Vagina (tissue), 2 donors: ENCODE measurements around the gene POLE4. TPM values are rescaled to one million over a fixed set of nuclear protein-coding genes. Genes with fewer than 3 reads are reported as not detected.

ENCODE experiments used
- DNase-seq, 2 donors: peaks; one replicate each; pipeline ENCODE4 v3.0.0-alpha.2; 2017; ENCODE audit errors: extremely low spot score in 2 of 2
- H3K27ac ChIP-seq: fragments of 200-600 bp; sonication (generic); one replicate; pipeline ENCODE4 v1.5.1; 2019
- H3K27me3 ChIP-seq: fragments of 200-600 bp; sonication (generic); one replicate; pipeline ENCODE4 v1.5.1; 2019
- H3K36me3 ChIP-seq, 2 donors: fragments of 200-600 bp; sonication (generic); one replicate each; pipeline ENCODE4 v1.5.1; 2017 to 2019
- H3K4me1 ChIP-seq: fragments of 200-600 bp; sonication (generic); one replicate; pipeline ENCODE4 v1.5.1; 2019
- H3K4me3 ChIP-seq, 2 donors: fragments of 200-600 bp; sonication (generic); 1 replicate in 1 of 2; 2 replicates in 1 of 2; pipeline ENCODE4 v1.5.1; 2016 to 2019
- H3K9me3 ChIP-seq: fragments of 200-600 bp; sonication (generic); one replicate; pipeline ENCODE4 v1.5.1; 2019
- POLR2A ChIP-seq, 2 donors: fragments of 450-650 bp; IDR thresholded peaks; one replicate each; pipeline ENCODE4 v1.6.1; 2017; ENCODE audit warnings: antibody characterized with exemption in 2 of 2, mild to moderate bottlenecking in 2 of 2, moderate library complexity in 2 of 2
- POLR2AphosphoS5 ChIP-seq, 2 donors: sonication (generic); formaldehyde crosslinking; IDR thresholded peaks; one replicate each; pipeline ENCODE4 v1.9.0; 2017; ENCODE audit warnings: antibody characterized with exemption in 2 of 2, mild to moderate bottlenecking in 2 of 2, low read depth in 1 of 2; ENCODE audit not compliant: insufficient read depth in 1 of 2
- intact Hi-C: fragments of 100-400 bp; cut with DNase I; formaldehyde crosslinking; loops from one replicate; pipeline ENCODE4 v1.15.1; 2023
- total RNA-seq: library from RNA; depleted of rRNA; stranded (reverse); fragments of >200 nt; gene quantifications from one replicate; pipeline ENCODE4 v1.2.3, GENCODE V29; 2016
- TF ChIP-seq, protein P1 (sequence below), 3 experiments: fragments of 450-650 bp in 2 of 3; fragments of 200-600 bp in 1 of 3; sonication (generic) in 1 of 3; IDR thresholded peaks; one replicate each; pipeline ENCODE4 v1.5.1; 2017 to 2019; ENCODE audit warnings: antibody characterized with exemption in 3 of 3, mild to moderate bottlenecking in 2 of 3, moderate library complexity in 2 of 3

The POLE4 gene
- total RNA-seq, 1 donor from 2014 or later: 21.6 TPM

DNA sequence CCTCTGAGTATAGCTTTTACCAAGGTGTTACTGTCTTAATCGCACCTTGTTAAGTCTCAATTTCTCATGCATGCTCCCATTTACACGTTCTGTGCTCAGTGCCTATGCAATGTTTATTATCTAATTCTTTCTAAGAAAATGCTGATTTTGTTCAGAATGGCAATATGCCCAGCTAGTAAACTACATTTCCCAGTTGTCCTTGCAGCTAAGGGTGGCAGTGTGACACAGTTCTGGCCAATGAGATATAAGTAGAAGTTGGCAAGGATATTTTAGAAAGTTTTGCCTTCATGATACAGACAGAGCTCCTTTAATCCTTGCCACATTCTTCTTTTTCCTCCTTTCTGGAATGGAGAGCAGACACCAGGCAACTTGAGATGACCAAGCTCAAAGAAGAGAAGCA is 45.3 kb downstream of the POLE4 start:
- Histone ChIP-seq H3K36me3 (no peaks in the 10 kb centered on the region), H3K27ac (no peak overlapping the region), H3K4me1 (no peaks in the 10 kb centered on the region), H3K27me3 (no peaks in the 10 kb centered on the region), H3K4me3 (no peak overlapping the region), H3K9me3 (no peaks in the 10 kb centered on the region)
- TF ChIP-seq POLR2A (IDR thresholded peaks at IDR 0.05) (no peak), POLR2AphosphoS5 (IDR thresholded peaks at IDR 0.05; ENCODE audit: insufficient read depth in 1 of 2, low read depth in 1 of 2) (no peak)
- TF ChIP-seq, protein P1, sequence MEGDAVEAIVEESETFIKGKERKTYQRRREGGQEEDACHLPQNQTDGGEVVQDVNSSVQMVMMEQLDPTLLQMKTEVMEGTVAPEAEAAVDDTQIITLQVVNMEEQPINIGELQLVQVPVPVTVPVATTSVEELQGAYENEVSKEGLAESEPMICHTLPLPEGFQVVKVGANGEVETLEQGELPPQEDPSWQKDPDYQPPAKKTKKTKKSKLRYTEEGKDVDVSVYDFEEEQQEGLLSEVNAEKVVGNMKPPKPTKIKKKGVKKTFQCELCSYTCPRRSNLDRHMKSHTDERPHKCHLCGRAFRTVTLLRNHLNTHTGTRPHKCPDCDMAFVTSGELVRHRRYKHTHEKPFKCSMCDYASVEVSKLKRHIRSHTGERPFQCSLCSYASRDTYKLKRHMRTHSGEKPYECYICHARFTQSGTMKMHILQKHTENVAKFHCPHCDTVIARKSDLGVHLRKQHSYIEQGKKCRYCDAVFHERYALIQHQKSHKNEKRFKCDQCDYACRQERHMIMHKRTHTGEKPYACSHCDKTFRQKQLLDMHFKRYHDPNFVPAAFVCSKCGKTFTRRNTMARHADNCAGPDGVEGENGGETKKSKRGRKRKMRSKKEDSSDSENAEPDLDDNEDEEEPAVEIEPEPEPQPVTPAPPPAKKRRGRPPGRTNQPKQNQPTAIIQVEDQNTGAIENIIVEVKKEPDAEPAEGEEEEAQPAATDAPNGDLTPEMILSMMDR (IDR thresholded peaks at IDR 0.05): no peak
- DNase-seq: no peak
- intact Hi-C loops: no loop called here

DNA sequence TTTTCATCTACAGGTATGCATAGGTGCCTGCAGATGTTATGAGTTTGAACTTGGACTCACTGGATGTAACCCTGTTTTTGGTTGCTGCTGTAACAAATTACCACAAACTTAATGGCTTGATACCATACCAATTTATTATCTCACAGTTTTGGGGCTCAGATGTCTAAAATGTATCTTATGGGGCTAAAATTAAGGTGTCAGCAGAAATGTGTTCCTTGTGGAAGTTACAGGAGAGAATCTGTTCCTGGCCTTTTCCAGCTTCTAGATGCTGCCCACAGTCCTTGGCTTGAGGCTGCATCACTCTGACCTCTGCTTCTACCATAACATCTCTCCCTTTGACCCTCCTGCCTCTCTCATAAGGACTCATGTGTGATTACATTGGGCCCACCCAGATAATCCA is 47.6 kb downstream of the POLE4 start:
- no peak for DNase-seq
- Histone ChIP-seq H3K36me3 (no peaks in the 10 kb centered on the region), H3K4me1 (no peaks in the 10 kb centered on the region), H3K27me3 (no peaks in the 10 kb centered on the region), H3K9me3 (no peaks in the 10 kb centered on the region), H3K27ac (no peak overlapping the region), H3K4me3 (no peak overlapping the region)
- TF ChIP-seq POLR2A (IDR thresholded peaks at IDR 0.05) (no peak), POLR2AphosphoS5 (IDR thresholded peaks at IDR 0.05; ENCODE audit: insufficient read depth in 1 of 2, low read depth in 1 of 2) (no peak)
- TF ChIP-seq, protein P1 (IDR thresholded peaks at IDR 0.05): no peak
- intact Hi-C loops: no loop called here

DNA sequence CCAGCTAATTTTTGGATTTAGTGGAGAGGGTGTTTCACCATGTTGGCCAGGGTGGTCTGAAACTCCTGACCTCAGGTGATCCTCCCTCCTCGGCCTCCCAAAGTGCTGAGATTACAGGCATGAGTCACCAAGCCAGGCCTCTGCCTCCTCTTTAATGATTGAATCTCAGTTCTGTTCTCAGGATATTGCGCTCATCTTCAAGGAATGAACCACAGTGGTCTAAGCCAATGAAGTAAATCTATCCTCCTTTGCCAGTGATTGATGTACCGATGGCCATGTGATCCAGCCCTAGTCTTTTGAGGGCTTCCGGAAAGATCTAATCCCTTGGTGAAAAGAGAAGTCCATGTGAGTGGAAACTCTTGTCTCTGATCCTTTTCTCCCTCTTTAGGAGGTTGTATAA is 48.6 kb downstream of the POLE4 start:
- no peak overlapping the region for H3K27ac ChIP-seq
- TF ChIP-seq POLR2AphosphoS5 (IDR thresholded peaks at IDR 0.05; ENCODE audit: insufficient read depth in 1 of 2, low read depth in 1 of 2) (no peak), POLR2A (IDR thresholded peaks at IDR 0.05) (no peak)
- TF ChIP-seq, protein P1 (IDR thresholded peaks at IDR 0.05): no peak
- H3K4me3 ChIP-seq: no peak overlapping the region
- no peaks in the 10 kb centered on the region for H3K4me1 ChIP-seq
- no peaks in the 10 kb centered on the region for H3K27me3 ChIP-seq
- intact Hi-C loops: no loop called here
- H3K36me3 ChIP-seq: no peaks in the 10 kb centered on the region
- H3K9me3 ChIP-seq: no peaks in the 10 kb centered on the region
- peak in 1 of 2 donors; percentile 56 for DNase-seq

DNA sequence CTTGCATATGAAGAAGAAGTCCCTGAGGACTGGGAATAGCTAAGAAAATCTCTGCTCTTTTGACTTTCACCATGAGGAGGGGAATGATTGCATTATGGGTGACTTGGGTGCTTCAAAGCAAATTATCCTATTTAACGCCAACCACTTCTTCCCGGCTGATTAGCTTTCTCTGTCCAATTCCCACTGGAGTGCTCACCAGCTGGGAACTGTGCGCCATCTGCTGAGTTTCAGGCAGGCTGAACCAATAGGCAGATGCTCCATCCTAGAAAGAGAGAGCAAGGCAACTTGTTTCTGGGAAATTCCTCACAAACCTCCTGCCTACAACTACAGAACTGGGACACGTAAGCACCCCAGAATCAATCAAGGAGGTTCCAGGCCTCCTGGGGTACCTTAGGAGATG is 49.4 kb downstream of the POLE4 start:
- Histone ChIP-seq H3K4me1 (no peaks in the 10 kb centered on the region), H3K27ac (no peak overlapping the region), H3K27me3 (no peaks in the 10 kb centered on the region), H3K9me3 (no peaks in the 10 kb centered on the region), H3K4me3 (no peak overlapping the region), H3K36me3 (no peaks in the 10 kb centered on the region)
- DNase-seq: peak in 1 of 2 donors; percentile 67
- TF ChIP-seq POLR2AphosphoS5 (IDR thresholded peaks at IDR 0.05; ENCODE audit: insufficient read depth in 1 of 2, low read depth in 1 of 2): no peak
- no peak for TF ChIP-seq POLR2A (IDR thresholded peaks at IDR 0.05)
- TF ChIP-seq, protein P1 (IDR thresholded peaks at IDR 0.05): no peak
- intact Hi-C loops: no loop called here

DNA sequence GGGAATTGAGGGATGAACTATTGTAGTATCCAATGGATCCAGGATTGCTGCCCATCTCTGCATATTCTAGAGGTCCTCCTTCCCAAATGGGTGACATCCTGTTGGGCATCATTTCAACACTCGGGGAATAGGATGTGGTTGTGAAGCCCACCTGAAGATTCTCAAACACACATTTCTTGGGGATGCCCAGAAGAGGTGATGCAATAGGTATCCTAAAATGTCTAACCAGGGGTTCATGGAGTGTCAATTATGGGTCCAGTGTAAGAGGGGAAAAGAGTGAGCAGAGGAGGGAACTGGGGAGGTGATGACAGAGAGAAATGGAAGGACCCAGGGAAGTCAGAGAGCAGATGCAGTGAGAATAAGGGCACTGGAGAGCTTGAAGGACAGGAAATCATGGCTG is 52.1 kb downstream of the POLE4 start:
- no peaks in the 10 kb centered on the region for H3K36me3 ChIP-seq
- no peak for TF ChIP-seq POLR2AphosphoS5 (IDR thresholded peaks at IDR 0.05; ENCODE audit: insufficient read depth in 1 of 2, low read depth in 1 of 2)
- TF ChIP-seq, protein P1 (IDR thresholded peaks at IDR 0.05): no peak
- H3K27ac ChIP-seq: no peak overlapping the region
- no peak overlapping the region for H3K4me3 ChIP-seq
- intact Hi-C loops: no loop called here
- no peaks in the 10 kb centered on the region for H3K4me1 ChIP-seq
- DNase-seq: peak in 1 of 2 donors; percentile 71
- no peaks in the 10 kb centered on the region for H3K9me3 ChIP-seq
- H3K27me3 ChIP-seq: no peaks in the 10 kb centered on the region
